ENCODE results near the gene SDHA.
"Not testable (repeated sequence)": the region's sequence is repeated elsewhere in the genome, so short reads cannot be mapped to it uniquely, and the experiment has no call there.

The SDHA gene

GRCh38 chr5:234450-234849, 16.3 kb downstream of the SDHA start:
- H3K4me3 ChIP-seq (ENCODE audit: control insufficient read depth, low read depth, low read length) = no peak overlapping the region
- TF ChIP-seq, protein P1, sequence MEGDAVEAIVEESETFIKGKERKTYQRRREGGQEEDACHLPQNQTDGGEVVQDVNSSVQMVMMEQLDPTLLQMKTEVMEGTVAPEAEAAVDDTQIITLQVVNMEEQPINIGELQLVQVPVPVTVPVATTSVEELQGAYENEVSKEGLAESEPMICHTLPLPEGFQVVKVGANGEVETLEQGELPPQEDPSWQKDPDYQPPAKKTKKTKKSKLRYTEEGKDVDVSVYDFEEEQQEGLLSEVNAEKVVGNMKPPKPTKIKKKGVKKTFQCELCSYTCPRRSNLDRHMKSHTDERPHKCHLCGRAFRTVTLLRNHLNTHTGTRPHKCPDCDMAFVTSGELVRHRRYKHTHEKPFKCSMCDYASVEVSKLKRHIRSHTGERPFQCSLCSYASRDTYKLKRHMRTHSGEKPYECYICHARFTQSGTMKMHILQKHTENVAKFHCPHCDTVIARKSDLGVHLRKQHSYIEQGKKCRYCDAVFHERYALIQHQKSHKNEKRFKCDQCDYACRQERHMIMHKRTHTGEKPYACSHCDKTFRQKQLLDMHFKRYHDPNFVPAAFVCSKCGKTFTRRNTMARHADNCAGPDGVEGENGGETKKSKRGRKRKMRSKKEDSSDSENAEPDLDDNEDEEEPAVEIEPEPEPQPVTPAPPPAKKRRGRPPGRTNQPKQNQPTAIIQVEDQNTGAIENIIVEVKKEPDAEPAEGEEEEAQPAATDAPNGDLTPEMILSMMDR (IDR thresholded peaks at IDR 0.05; ENCODE audit: control insufficient read depth, insufficient read depth, low read depth, low read length, missing control alignments) = no peak
- no peak for DNase-seq (ENCODE audit: low read depth)

DNA sequence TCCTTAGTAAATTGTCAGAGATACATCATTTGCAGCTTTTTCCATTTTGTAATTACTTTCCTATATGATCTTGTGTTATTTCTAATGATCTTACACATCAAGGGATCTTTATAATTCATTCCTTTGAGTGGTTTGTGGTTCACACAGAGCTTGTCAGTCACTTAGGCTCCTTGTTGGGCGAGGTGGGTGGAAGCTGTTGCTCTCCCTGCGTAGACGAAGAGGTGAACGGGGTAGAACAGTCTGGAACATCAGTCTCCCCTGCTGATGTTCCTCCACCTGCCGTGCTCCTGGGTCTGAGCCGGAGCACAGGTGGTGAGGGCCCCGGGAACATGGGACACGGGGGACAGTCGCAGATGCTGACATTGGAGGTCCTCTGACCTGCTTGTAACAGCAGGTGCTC, 17.4 kb downstream of the SDHA start:
- not testable (repeated sequence) for DNase-seq (ENCODE audit: low read depth); H3K4me3 ChIP-seq (ENCODE audit: control insufficient read depth, low read depth, low read length)

DNA sequence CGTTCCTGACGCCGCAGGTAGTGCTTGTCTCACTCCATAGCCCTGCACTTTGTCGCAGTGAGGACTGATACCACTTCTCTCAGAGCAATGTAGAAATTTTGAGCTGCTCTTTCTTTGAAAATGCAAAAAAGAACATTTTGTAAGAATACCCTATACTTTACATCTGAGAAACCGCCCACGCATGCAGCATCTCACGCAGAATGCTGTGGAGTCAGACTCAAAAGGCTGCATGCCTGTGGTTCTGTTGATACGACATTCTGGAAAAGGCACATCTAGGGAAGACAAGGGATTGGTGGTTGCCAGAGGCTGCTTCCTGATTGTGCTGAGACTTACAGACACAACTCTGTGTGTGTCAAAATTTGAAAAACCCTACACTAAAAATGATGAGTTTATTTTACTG, 19.8 kb downstream of the SDHA start:
- DNase-seq (ENCODE audit: low read depth); H3K4me3 ChIP-seq (ENCODE audit: control insufficient read depth, low read depth, low read length): not testable (repeated sequence)

DNA sequence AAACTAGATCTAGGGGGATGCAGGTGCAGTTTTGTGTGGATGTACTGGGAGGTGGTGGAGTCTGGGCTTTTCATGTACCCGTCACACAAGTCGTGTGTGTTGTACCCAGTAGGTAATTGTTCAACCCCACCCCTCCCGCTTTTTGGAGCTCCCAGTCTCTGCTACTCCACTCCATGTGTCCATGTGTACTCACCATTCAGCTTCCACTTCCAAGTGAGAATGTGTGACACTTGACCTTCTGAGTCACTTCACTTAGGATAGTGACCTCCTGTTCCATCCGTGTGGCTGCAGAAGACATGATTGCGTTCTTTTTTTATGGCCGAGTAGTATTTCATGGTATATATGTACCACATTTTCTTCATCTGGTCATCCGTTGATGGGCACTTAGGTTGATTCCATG, 22.4 kb downstream of the SDHA start:
- not testable (repeated sequence) for DNase-seq (ENCODE audit: low read depth); H3K4me3 ChIP-seq (ENCODE audit: control insufficient read depth, low read depth, low read length)

DNA sequence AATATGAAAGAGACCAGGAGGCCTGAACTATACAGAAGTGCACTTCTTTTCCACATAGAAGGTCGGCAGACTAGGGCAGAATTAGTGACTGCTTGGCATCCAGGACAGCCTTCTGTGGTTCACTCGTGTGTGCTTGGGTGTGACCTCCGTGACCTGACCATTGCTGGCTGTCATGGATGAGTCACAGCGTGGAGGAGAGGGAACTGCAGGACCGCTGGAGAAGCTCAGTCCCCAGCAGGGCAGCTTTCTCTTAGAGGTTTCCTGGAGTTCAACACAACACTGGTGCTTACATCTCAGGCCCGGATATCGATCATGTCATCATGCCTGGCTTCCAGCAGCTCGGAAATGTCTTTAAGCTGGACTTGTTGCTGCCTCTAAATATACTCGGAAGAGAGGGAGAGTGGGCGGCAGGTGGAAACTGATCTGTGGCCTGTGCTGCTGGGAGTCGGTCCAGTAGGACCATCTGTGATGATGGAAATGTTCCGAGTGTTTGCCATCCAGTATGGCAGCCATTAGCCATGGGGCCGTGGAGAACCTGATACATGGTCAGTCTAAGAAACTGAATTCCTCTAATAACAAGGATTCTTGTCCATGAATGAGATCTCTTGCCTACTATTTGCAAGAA, 23.0 kb downstream of the SDHA start:
- not testable (repeated sequence) for H3K4me3 ChIP-seq (ENCODE audit: control insufficient read depth, low read depth, low read length); DNase-seq (ENCODE audit: low read depth)

DNA sequence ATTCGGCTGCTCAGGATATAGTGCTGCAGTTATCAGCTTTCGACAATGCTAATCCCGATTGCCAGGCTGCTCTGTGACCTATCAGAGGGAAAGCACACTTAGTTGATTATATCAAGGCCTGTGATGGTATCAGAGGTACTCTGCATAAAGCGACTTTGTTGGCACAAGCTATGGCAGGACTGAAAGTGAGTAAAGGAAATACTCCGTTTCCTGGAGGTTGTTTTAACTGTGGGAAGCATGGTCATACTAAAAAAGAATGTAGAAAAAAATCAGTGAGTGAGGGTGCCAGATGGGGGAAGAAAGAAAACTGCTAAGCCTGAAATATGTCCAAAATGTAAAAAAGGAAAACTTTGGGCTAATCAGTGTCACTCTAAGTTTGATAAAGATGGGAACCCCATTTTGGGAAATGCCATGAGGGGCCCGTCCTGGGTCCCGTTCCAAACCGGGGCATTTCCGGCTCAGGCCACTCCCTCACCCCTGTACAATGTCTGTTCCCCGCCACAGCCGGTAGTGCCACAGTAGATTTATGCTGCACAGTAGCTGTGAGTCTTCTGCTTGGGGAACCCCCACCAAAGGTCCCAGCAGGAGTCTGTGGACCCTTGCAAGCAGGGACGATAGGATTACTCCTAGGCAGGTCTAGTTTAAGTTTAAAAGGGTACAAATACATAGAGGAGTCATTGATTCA, 25.7 kb downstream of the SDHA start:
- DNase-seq (ENCODE audit: low read depth); H3K4me3 ChIP-seq (ENCODE audit: control insufficient read depth, low read depth, low read length): not testable (repeated sequence)

DNA sequence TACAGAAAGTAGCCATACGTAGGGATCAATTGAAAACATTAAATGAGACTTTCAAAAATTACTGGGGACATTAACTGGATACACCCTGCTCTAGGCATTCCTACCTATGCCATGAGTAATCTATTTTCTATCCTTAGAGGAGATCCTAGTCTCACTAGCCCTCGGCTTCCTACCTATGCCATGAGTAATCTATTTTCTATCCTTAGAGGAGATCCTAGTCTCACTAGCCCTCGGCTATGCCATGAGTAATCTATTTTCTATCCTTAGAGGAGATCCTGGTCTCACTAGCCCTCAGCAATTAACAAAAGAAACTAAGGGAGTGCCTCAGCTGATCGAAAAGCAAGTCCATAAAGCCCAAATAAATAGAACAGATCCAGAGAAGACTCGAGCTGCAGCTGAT, 27.6 kb downstream of the SDHA start:
- not testable (repeated sequence) for H3K4me3 ChIP-seq (ENCODE audit: control insufficient read depth, low read depth, low read length); DNase-seq (ENCODE audit: low read depth)

DNA sequence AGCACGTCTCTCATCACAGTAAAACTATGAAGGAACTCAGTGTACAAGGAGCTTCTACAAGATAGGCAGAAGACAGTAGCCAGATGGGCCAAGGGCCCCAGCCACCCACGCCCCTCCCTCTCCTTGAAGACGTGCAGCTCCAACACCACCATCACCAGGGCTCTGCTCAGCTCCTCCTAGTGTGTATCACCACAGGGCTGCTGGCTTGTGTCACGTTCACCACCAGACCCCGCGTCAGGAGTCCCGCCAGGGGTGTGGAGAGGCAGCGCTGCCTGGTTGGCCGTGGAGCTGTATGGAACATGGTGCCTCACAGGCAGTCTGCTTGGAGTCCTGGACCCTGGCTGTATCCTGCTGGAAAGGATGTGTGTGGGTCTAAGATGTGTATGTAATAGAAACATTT, 32.3 kb downstream of the SDHA start:
- not testable (repeated sequence) for H3K4me3 ChIP-seq (ENCODE audit: control insufficient read depth, low read depth, low read length); DNase-seq (ENCODE audit: low read depth)

DNA sequence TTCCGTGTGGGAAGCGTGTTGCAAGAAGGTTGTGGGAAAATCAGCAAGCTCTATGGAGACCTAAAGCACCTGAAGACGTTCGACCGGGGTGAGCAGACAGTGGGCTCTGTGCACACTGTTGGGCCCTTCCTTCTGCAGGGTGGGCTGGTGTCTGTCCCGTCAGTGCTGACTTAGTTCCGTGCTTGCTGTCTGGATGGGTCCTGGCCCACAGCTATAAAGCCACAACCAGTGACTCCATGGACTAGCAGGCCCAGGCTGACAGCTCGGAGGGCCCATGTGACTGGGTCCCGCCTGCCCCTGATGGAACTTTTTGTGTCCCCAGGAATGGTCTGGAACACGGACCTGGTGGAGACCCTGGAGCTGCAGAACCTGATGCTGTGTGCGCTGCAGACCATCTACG, 32.9 kb downstream of the SDHA start:
- not testable (repeated sequence) for H3K4me3 ChIP-seq (ENCODE audit: control insufficient read depth, low read depth, low read length); DNase-seq (ENCODE audit: low read depth)

- DNase-seq (ENCODE audit: low read depth); H3K4me3 ChIP-seq (ENCODE audit: control insufficient read depth, low read depth, low read length): not testable (repeated sequence)
Measured at GRCh38 chr5:251538-251937, 33.4 kb downstream of the SDHA start.

- H3K4me3 ChIP-seq (ENCODE audit: control insufficient read depth, low read depth, low read length); DNase-seq (ENCODE audit: low read depth): not testable (repeated sequence)
Measured at GRCh38 chr5:251975-252374, 33.9 kb downstream of the SDHA start.

DNA sequence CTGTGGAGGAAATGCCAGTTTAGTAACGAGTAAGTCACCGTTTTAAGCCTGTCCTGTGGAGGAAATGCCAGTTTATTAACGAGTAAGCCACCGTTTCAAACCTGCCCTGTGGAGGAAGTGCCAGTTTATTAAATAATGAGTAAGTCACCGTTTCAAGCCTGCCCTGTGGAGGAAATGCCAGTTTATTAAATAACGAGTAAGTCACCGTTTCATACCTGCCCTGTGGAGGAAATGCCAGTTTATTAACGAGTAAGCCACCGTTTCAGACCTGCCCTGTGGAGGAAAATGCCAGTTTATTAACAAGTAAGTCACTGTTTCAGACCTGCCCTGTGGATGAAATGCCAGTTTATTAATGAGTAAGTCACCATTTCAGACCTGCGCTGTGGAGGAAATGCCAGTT, 34.4 kb downstream of the SDHA start:
- TF ChIP-seq, protein P1 (IDR thresholded peaks at IDR 0.05; ENCODE audit: control insufficient read depth, insufficient read depth, low read depth, low read length, missing control alignments) = no peak
- H3K4me3 ChIP-seq (ENCODE audit: control insufficient read depth, low read depth, low read length) = no peak overlapping the region
- no peak for DNase-seq (ENCODE audit: low read depth)

GRCh38 chr5:254322-254721, 36.2 kb downstream of the SDHA start:
- not testable (repeated sequence) for DNase-seq (ENCODE audit: low read depth); H3K4me3 ChIP-seq (ENCODE audit: control insufficient read depth, low read depth, low read length)

DNA sequence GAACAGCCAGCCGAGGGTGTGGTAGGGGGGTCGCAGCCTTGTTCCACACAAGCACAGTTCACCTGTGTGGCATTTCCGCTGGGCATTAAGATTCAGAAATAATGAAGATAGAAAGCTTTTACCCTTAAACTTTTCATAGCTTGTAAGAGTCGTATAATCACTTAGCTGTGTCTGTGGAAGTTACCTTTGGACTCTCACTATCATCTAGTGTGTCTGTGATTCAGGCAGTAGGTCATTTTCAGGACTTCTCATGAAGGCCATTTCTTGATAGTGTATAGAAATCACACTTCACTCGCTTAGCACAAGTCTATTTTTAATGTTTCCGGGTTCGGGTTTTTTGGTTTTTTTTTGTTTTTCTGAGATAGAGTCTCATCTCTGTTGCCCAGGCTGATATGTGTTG, 37.0 kb downstream of the SDHA start:
- not testable (repeated sequence) for H3K4me3 ChIP-seq (ENCODE audit: control insufficient read depth, low read depth, low read length); DNase-seq (ENCODE audit: low read depth)

DNA sequence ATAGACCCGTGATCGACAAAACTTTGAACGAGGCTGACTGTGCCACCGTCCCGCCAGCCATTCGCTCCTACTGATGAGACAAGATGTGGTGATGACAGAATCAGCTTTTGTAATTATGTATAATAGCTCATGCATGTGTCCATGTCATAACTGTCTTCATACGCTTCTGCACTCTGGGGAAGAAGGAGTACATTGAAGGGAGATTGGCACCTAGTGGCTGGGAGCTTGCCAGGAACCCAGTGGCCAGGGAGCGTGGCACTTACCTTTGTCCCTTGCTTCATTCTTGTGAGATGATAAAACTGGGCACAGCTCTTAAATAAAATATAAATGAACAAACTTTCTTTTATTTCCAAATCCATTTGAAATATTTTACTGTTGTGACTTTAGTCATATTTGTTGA, 38.2 kb downstream of the SDHA start:
- DNase-seq (ENCODE audit: low read depth); H3K4me3 ChIP-seq (ENCODE audit: control insufficient read depth, low read depth, low read length): not testable (repeated sequence)

All from AG09309 (cell line).